IPS-18c (cell line): ENCODE results near the gene MAGI2.

Source experiments
- H3K4me3 ChIP-seq: 2 replicates; pipeline ENCODE4 v1.7.0; 2013; ENCODE audit warnings: low read depth, mild to moderate bottlenecking, low read length, moderate library complexity; ENCODE audit not compliant: insufficient read depth
- H3K9me3 ChIP-seq: one replicate; pipeline ENCODE4 v1.6.1; 2013; ENCODE audit warnings: mild to moderate bottlenecking, low read length, moderate library complexity; ENCODE audit not compliant: control insufficient read depth, insufficient read depth

MAGI2 gene

GRCh38 chr7:78232806-78233205, 1220.7 kb downstream of the MAGI2 start:
- Histone ChIP-seq H3K9me3 (no peaks in the 10 kb centered on the region), H3K4me3 (no peak overlapping the region)

GRCh38 chr7:78226059-78226719, 1227.3 kb downstream of the MAGI2 start:
- H3K9me3 ChIP-seq = no peaks in the 10 kb centered on the region
- H3K4me3 ChIP-seq = no peak overlapping the region

- H3K4me3 ChIP-seq = no peak overlapping the region
- H3K9me3 ChIP-seq = no peaks in the 10 kb centered on the region
Measured at GRCh38 chr7:78225534-78225933, 1227.9 kb downstream of the MAGI2 start.

GRCh38 chr7:78224923-78225322, 1228.5 kb downstream of the MAGI2 start:
- no peaks in the 10 kb centered on the region for H3K9me3 ChIP-seq
- H3K4me3 ChIP-seq = no peak overlapping the region

GRCh38 chr7:78223598-78223997, 1229.9 kb downstream of the MAGI2 start:
- H3K4me3 ChIP-seq = no peak overlapping the region
- H3K9me3 ChIP-seq = no peaks in the 10 kb centered on the region

- no peaks in the 10 kb centered on the region for H3K9me3 ChIP-seq
- no peak overlapping the region for H3K4me3 ChIP-seq
Measured at GRCh38 chr7:78222001-78222751, 1231.3 kb downstream of the MAGI2 start.

- no peak overlapping the region for H3K4me3 ChIP-seq
Measured at GRCh38 chr7:78220754-78221153, 1232.7 kb downstream of the MAGI2 start.

GRCh38 chr7:78218876-78219275, 1234.6 kb downstream of the MAGI2 start:
- no peaks in the 10 kb centered on the region for H3K9me3 ChIP-seq
- no peak overlapping the region for H3K4me3 ChIP-seq

More at GRCh38 chr7:78220754-78221153, 1232.7 kb downstream of the MAGI2 start:
- no peaks in the 10 kb centered on the region for H3K9me3 ChIP-seq

- no peaks in the 10 kb centered on the region for H3K9me3 ChIP-seq
Measured at GRCh38 chr7:78218051-78218450, 1235.4 kb downstream of the MAGI2 start.

GRCh38 chr7:78215199-78215598, 1238.3 kb downstream of the MAGI2 start:
- no peak overlapping the region for H3K4me3 ChIP-seq
- no peaks in the 10 kb centered on the region for H3K9me3 ChIP-seq

More at GRCh38 chr7:78218051-78218450, 1235.4 kb downstream of the MAGI2 start:
- no peak overlapping the region for H3K4me3 ChIP-seq

- no peaks in the 10 kb centered on the region for H3K9me3 ChIP-seq
- H3K4me3 ChIP-seq = no peak overlapping the region
Measured at GRCh38 chr7:78213402-78213801, 1240.1 kb downstream of the MAGI2 start.

- Histone ChIP-seq H3K4me3 (no peak overlapping the region), H3K9me3 (no peaks in the 10 kb centered on the region)
Measured at GRCh38 chr7:78212476-78213060, 1240.9 kb downstream of the MAGI2 start.

- no peaks in the 10 kb centered on the region for H3K9me3 ChIP-seq
- no peak overlapping the region for H3K4me3 ChIP-seq
Measured at GRCh38 chr7:78207269-78207668, 1246.2 kb downstream of the MAGI2 start.

- H3K4me3 ChIP-seq = no peak overlapping the region
- H3K9me3 ChIP-seq = no peaks in the 10 kb centered on the region
Measured at GRCh38 chr7:78206769-78207168, 1246.7 kb downstream of the MAGI2 start.

- no peak overlapping the region for H3K4me3 ChIP-seq
- no peaks in the 10 kb centered on the region for H3K9me3 ChIP-seq
Measured at GRCh38 chr7:78203042-78203720, 1250.3 kb downstream of the MAGI2 start.

- no peak overlapping the region for H3K4me3 ChIP-seq
- no peaks in the 10 kb centered on the region for H3K9me3 ChIP-seq
Measured at GRCh38 chr7:78198756-78199155, 1254.7 kb downstream of the MAGI2 start.

- Histone ChIP-seq H3K9me3 (no peaks in the 10 kb centered on the region), H3K4me3 (no peak overlapping the region)
Measured at GRCh38 chr7:78197447-78197846, 1256.0 kb downstream of the MAGI2 start.

GRCh38 chr7:78195281-78195680, 1258.2 kb downstream of the MAGI2 start:
- no peak overlapping the region for H3K4me3 ChIP-seq
- no peaks in the 10 kb centered on the region for H3K9me3 ChIP-seq
